HG03175 (cell line): ENCODE measurements around the gene SDK1.

ENCODE experiments used
- ATAC-seq: cut with Tn5 transposase; IDR thresholded peaks from one replicate; pipeline ENCODE4 v1.9.1; 2021; ENCODE audit warnings: mild to moderate bottlenecking, moderate library complexity; ENCODE audit not compliant: unreplicated experiment

The SDK1 gene

DNA sequence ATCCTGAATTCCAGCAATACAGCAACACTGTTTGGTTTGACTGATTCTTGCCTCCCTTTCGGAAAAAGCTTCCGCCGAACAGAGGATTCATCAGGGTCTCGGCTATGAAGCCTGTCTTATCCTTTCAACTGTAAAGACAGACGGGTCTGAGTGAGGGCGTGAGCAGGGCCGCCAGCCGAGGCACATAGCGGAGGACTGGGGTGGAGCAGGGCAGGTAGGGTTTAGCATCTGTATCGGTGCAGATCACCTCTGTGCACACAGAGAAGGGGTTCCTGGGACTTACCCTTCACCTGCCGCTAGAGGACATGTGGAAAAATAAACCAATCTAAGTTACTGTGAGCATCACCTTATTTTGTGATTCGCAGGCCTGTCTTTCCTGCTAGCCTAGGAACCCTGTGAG is 724.2 kb downstream of the SDK1 start:
- ATAC-seq = no peak

DNA sequence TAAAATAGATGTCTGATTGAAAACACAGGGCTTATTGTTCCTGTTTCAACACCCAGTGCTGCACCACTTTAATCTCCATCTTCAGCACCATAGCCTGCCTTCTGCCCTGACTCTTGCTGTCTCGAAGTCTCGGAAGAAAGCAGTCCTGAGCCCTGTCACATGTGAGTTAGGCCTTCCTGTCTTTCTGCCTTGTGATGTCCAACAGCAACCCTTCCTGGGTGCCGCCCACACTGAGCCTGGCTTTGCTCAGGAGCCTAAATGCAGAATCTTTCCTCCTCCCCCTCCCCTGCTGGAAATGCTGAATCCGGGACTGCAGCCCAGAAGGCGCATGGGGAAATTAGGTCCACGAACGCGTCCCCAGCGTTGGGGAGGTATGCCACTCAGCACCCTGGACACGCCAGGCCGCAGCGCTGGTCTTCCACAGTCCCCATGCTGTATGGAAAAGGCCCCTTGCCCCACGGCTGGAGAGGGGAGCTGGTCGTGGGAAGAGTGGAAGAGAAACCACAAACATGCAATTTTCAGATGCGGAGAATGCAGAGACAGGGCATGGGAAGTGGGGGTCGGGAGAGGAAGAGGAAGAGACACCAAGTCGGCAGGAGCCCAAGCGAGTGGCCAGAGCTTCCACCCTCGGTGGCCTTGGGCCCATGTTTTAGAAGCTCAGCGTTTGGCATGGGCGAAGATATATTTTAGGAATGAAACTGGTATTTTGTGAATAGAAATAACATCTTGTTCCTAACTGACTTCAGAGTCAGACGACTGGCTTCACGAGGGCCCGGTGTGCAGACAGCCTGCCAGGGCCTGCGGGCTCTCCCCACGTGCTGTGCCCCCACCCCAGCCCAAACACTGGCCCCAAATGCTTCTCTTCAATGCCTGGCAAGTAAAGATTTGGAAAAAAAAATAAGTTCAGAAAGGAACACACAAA is 724.9 kb downstream of the SDK1 start:
- ATAC-seq = no peak

DNA sequence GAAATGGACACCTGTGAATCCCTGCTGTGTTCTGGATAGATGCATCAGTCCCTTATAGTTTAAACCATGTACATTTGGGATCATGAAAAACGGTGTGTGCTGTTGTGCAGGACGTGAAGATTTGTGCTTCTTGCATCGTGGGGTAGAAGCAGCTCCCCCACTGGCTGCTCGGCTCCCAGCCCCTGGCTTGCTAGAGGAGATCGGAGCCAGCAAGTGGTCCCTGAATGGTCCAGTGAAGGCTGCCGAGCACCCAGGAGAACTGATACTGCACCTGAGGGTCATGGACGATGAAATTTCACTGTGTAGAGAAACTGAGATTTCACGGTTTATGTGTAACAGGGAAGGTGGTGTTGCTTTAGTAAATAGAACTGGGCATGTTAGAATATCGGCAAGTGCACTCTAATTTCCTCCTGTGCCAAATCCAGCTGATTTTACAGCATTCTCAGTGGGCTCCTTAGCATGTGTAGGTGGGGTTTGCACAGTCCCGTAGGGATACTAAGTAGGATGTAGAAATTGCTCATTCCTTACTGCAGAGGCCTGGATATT is 726.0 kb downstream of the SDK1 start:
- no peak for ATAC-seq

DNA sequence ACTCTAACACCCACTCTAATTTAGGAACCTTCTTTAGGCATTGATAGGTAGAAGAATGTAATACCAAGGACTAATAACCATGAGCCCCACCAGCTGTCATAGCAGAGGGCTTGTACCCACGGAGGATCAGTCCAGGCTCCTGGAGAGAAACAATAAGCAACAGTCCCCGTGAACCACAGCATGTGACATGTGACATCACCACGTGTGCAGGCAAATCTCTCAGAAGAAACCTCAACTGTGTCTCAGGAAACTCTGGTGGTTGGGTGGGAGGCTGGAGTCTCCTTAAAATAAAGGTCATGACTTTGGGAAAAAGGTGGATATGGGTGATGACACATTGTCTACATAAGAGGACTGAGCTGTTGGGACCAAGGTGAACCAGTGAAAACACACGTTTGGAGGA is 727.2 kb downstream of the SDK1 start:
- ATAC-seq = no peak

DNA sequence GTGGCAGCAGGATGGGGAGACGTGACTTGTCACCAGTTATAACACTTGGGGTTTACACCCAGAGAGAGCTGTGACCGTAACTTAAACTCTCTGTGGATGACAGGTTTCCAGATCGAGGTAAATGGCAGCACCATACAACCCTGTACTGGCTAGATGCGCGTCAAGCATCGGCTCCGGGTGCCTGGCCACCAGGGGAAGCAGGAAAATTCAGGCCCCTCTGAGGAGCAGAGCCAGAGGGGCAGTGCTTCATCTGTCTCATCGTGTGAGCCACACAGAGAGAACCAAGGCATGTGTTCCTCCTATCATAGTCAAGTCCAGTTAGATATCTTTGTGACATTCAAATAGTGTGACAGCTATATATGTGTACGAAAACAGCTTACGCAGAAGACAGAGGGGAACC is 728.9 kb downstream of the SDK1 start:
- no peak for ATAC-seq

DNA sequence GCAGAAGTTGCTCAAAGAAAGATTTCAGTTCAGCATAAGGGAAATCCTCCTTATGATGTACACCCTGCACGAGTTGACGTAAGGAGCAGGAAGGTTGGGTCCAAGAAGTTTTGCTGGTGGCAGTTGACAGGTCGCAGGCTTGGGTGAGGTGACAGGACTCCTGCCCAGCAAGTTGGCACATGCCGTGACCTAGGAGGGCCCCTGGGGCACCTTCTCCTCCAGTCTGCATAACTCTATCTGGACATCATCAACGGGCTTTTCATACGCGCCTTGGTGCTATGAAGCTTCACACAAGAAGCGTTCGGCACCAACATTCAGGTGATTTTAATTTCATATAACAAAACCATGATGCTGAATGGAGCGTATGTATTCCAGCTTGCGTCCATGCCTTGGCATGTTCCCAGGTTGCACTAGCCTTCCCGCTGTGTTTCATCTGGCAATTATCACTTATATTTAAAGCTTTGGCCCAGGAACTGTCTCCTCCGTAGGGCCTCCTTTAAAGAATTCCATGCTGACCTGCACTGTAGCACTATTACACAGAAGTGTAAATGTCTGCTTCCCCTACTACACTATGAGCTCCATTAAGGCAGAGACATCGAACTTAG is 729.4 kb downstream of the SDK1 start:
- no peak for ATAC-seq

- no peak for ATAC-seq
These were observed 732.9 kb downstream of the SDK1 start for GRCh38 chr7:4033996-4034395.

- ATAC-seq = no peak
These were observed 736.3 kb downstream of the SDK1 start for GRCh38 chr7:4037308-4037707.

GRCh38 chr7:4037877-4038276 is 736.8 kb downstream of the SDK1 start:
- no peak for ATAC-seq

GRCh38 chr7:4040109-4040928 is 739.3 kb downstream of the SDK1 start:
- no peak for ATAC-seq

GRCh38 chr7:4042402-4043045 is 741.5 kb downstream of the SDK1 start:
- no peak for ATAC-seq

GRCh38 chr7:4043988-4044387 is 742.9 kb downstream of the SDK1 start:
- no peak for ATAC-seq

DNA sequence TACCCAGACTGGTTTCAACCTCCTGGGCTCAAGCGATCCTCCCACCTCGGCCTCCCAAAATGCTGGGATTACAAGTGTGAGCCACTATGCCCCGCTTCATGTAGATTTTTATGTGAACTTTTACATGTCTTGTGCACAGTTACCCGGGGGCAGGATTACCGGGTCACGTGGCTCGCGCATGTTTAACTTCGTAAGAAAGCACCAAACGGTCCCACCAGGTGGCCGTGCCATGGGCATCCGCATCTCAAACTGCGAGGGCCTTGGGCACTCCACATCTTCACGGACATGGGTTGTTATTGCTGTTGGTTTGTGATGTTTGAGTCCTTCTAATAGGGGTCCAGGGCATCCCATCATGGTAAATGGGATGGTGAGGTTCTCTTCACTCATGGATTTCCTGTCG is 744.4 kb downstream of the SDK1 start:
- no peak for ATAC-seq

- ATAC-seq = no peak
These were observed 744.9 kb downstream of the SDK1 start for GRCh38 chr7:4045975-4046374.

DNA sequence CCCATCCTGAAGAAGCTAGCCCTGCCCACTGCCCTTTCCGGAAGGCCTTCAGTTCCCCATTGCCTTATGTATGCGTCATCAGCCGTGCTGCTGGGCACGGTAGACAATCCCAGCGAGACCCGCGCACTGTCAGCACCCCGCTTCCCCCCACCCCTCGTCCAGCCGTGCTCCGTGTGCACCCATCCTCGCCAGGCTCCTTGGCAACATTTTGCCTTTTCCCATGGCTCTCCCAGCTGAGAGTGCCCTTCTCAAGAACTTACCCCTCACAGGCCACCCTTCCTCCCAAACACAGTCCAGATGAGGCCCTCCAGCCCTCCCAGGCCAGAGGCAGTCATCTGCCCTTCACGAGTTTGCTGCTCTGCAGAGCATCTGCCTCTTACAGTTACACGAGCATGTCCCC is 747.3 kb downstream of the SDK1 start:
- no peak for ATAC-seq

GRCh38 chr7:4049202-4049601 is 748.1 kb downstream of the SDK1 start:
- no peak for ATAC-seq

- no peak for ATAC-seq
These were observed 749.1 kb downstream of the SDK1 start for GRCh38 chr7:4050126-4050660.

GRCh38 chr7:4051696-4052095 is 750.6 kb downstream of the SDK1 start:
- ATAC-seq = no peak

GRCh38 chr7:4052130-4052529 is 751.1 kb downstream of the SDK1 start:
- ATAC-seq = no peak

GRCh38 chr7:4054158-4054557 is 753.1 kb downstream of the SDK1 start:
- no peak for ATAC-seq
